Measurements from ENCODE around the gene OR2H2.
A peak's percentile ranks its signal among the peaks of the same experiment; 100 is the strongest.

OR2H2 gene

GRCh38 chr6:29629571-29629970, 44.6 kb downstream of the OR2H2 start:
- no peak for DNase-seq (ENCODE audit: low spot score)

GRCh38 chr6:29630315-29630714, 45.4 kb downstream of the OR2H2 start:
- no peak for DNase-seq (ENCODE audit: low spot score)

GRCh38 chr6:29631209-29631810, 46.4 kb downstream of the OR2H2 start:
- no peak for DNase-seq (ENCODE audit: low spot score)

- peak; percentile 44 for DNase-seq (ENCODE audit: low spot score)
Measured at GRCh38 chr6:29631860-29632731, 47.2 kb downstream of the OR2H2 start.

- DNase-seq (ENCODE audit: low spot score): peak; percentile 82
Measured at GRCh38 chr6:29632789-29633533, 48.0 kb downstream of the OR2H2 start, which contains the start of gene GABBR1. GABBR1 (minus strand) TSS chr6:29633183; CDS start chr6:29632385, 798 bp downstream.

- DNase-seq (ENCODE audit: low spot score): no peak
Measured at GRCh38 chr6:29633534-29633905, 48.6 kb downstream of the OR2H2 start.

- DNase-seq (ENCODE audit: low spot score): no peak
Measured at GRCh38 chr6:29637247-29637646, 52.3 kb downstream of the OR2H2 start.
